ENCODE results near the gene FAM177A1.
A peak's percentile ranks its signal among the peaks of the same experiment; 100 is the strongest.

The FAM177A1 gene

GRCh38 chr14:35121026-35121886 is 75.2 kb downstream of the FAM177A1 start (continued):
- no peak for TF ChIP-seq ZNF76 (tag by site-specific recombination; IDR thresholded peaks at IDR 0.05; ENCODE audit: borderline replicate concordance, low read depth)
- TF ChIP-seq ZFP69B (tag by site-specific recombination; IDR thresholded peaks at IDR 0.05): no peak
- TF ChIP-seq KLF8 (tag by site-specific recombination; IDR thresholded peaks at IDR 0.05): no peak; the same call in 1 of the 2 replicates
- no peak for TF ChIP-seq ZNF239 (tag by site-specific recombination; IDR thresholded peaks at IDR 0.05)
- no peak for TF ChIP-seq ZNF513 (tag by site-specific recombination; IDR thresholded peaks at IDR 0.05)
- no peak for TF ChIP-seq ZNF223 (tag by site-specific recombination; IDR thresholded peaks at IDR 0.05)
- no peak for TF ChIP-seq ZNF416 (tag by site-specific recombination; IDR thresholded peaks at IDR 0.05)
- no peak for TF ChIP-seq ZNF280C (tag by site-specific recombination; IDR thresholded peaks at IDR 0.05)
- no peak for TF ChIP-seq ZNF610 (tag by site-specific recombination; IDR thresholded peaks at IDR 0.05; ENCODE audit: borderline replicate concordance)
- no peak for TF ChIP-seq ZNF354C (tag by site-specific recombination; IDR thresholded peaks at IDR 0.05; ENCODE audit: borderline replicate concordance, low read depth)
- no peak for TF ChIP-seq GLI4 (tag by site-specific recombination; IDR thresholded peaks at IDR 0.05)
- peak; percentile 95 for TF ChIP-seq PATZ1 (tag by site-specific recombination; IDR thresholded peaks at IDR 0.05)
- TF ChIP-seq GFI1B (tag by site-specific recombination; IDR thresholded peaks at IDR 0.05): no peak
- TF ChIP-seq IKZF3 (tag by site-specific recombination; IDR thresholded peaks at IDR 0.05): peak; percentile 89
- TF ChIP-seq ZNF560 (tag by site-specific recombination; IDR thresholded peaks at IDR 0.05; ENCODE audit: borderline replicate concordance): no peak
- no peak for TF ChIP-seq SCRT1 (tag by site-specific recombination; IDR thresholded peaks at IDR 0.05; ENCODE audit: borderline replicate concordance)
- no peak for TF ChIP-seq TCF7L2 (IDR thresholded peaks at IDR 0.05; ENCODE audit: borderline replicate concordance, low read depth, low read length)
- TF ChIP-seq ZBTB10 (tag by site-specific recombination; IDR thresholded peaks at IDR 0.05): no peak; the same call in 1 of the 2 replicates
- TF ChIP-seq ZNF148 (tag by site-specific recombination; IDR thresholded peaks at IDR 0.05; ENCODE audit: borderline replicate concordance): no peak
- no peak for TF ChIP-seq ZNF366 (tag by site-specific recombination; conservative IDR thresholded peaks at IDR 0.05)
- TF ChIP-seq ZNF521 (tag by site-specific recombination; IDR thresholded peaks at IDR 0.05): no peak
- no peak for TF ChIP-seq HOXD13 (CRISPR knock-in tag; IDR thresholded peaks at IDR 0.05; ENCODE audit: borderline replicate concordance)
- TF ChIP-seq PRDM1 (tag by site-specific recombination; IDR thresholded peaks at IDR 0.05): 0 out of 2 replicates have a peak, but pooled peaks have one; percentile 14
- TF ChIP-seq SALL2 (tag by site-specific recombination; IDR thresholded peaks at IDR 0.05; ENCODE audit: borderline replicate concordance): no peak
- TF ChIP-seq ZNF423 (tag by site-specific recombination; IDR thresholded peaks at IDR 0.05): no peak
- TF ChIP-seq OSR2 (tag by site-specific recombination; IDR thresholded peaks at IDR 0.05): no peak
